Neural progenitor cell (in vitro differentiated cells): Measurements from ENCODE around the gene CDK5RAP2.

ENCODE experiments used
- CTCF ChIP-seq: fragments of 200-600 bp; sonication (generic); IDR thresholded peaks from 2 replicates; pipeline ENCODE4 v1.5.1; 2017; ENCODE audit warnings: antibody characterized with exemption, mild to moderate bottlenecking
- EZH2 ChIP-seq: fragments of 200-600 bp; sonication (generic); IDR thresholded peaks from 2 replicates; pipeline ENCODE4 v1.6.1; 2017; ENCODE audit warnings: antibody characterized with exemption, mild to moderate bottlenecking, moderate library complexity
- EZH2phosphoT487 ChIP-seq: fragments of 200-600 bp; sonication (generic); IDR thresholded peaks from 2 replicates; pipeline ENCODE4 v1.6.1; 2017; ENCODE audit warnings: antibody characterized with exemption

GRCh38 chr9:120510816-120511215 lies 69.2 kb downstream of the CDK5RAP2 start:
- TF ChIP-seq CTCF: no peak
- TF ChIP-seq EZH2: no peak
- TF ChIP-seq EZH2phosphoT487: no peak
